AG08396 (cell line): Measurements from ENCODE around the gene UBE4A.
A peak's percentile ranks its signal among the peaks of the same experiment; 100 is the strongest.
"Not testable (repeated sequence)": the region's sequence is repeated elsewhere in the genome, so short reads cannot be mapped to it uniquely, and the experiment has no call there.

Experiments used
- DNase-seq: peaks from one replicate; pipeline ENCODE4 v3.0.0; 2012; ENCODE audit warnings: low spot score, mixed read lengths

The UBE4A gene

GRCh38 chr11:118401151-118401879 lies 41.9 kb downstream of the UBE4A start, which contains the start of gene ATP5MG:
ATP5MG (plus strand) TSS chr11:118401606; CDS start chr11:118401666, 60 bp downstream.
- DNase-seq, result peak; percentile 91

- peak; percentile 79 for DNase-seq
Observed at GRCh38 chr11:118401880-118402590, 42.6 kb downstream of the UBE4A start.

GRCh38 chr11:118402594-118402993 lies 43.2 kb downstream of the UBE4A start:
- not testable (repeated sequence) for DNase-seq

- no peak for DNase-seq
Observed at GRCh38 chr11:118406599-118407166, 47.3 kb downstream of the UBE4A start.

GRCh38 chr11:118410055-118410745 lies 50.8 kb downstream of the UBE4A start:
- no peak for DNase-seq

- no peak for DNase-seq
Observed at GRCh38 chr11:118411530-118411929, 52.1 kb downstream of the UBE4A start.

GRCh38 chr11:118412921-118413320 lies 53.5 kb downstream of the UBE4A start:
- DNase-seq, result no peak

- no peak for DNase-seq
Observed at GRCh38 chr11:118415062-118415738, 55.8 kb downstream of the UBE4A start.

GRCh38 chr11:118415739-118416068 lies 56.3 kb downstream of the UBE4A start:
- peak; percentile 88 for DNase-seq

- DNase-seq, result not testable (repeated sequence)
Observed at GRCh38 chr11:118416900-118417299, 57.5 kb downstream of the UBE4A start.

- no peak for DNase-seq
Observed at GRCh38 chr11:118417801-118418200, 58.4 kb downstream of the UBE4A start.

- DNase-seq, result no peak
Observed at GRCh38 chr11:118418766-118419165, 59.4 kb downstream of the UBE4A start.

GRCh38 chr11:118427707-118428106 lies 68.3 kb downstream of the UBE4A start:
- no peak for DNase-seq

GRCh38 chr11:118430956-118431355 lies 71.6 kb downstream of the UBE4A start:
- DNase-seq, result no peak

GRCh38 chr11:118434123-118434552 lies 74.7 kb downstream of the UBE4A start:
- no peak for DNase-seq

GRCh38 chr11:118434553-118435289 lies 75.3 kb downstream of the UBE4A start:
- peak; percentile 27 for DNase-seq

- DNase-seq, result peak; percentile 39
Observed at GRCh38 chr11:118435290-118435892, 76.0 kb downstream of the UBE4A start.

GRCh38 chr11:118435893-118436624 lies 76.7 kb downstream of the UBE4A start, which contains the start of gene KMT2A:
KMT2A (plus strand) TSS chr11:118436492; CDS start chr11:118436513, 21 bp downstream.
- DNase-seq, result peak; percentile 96

GRCh38 chr11:118436639-118437207 lies 77.3 kb downstream of the UBE4A start:
- DNase-seq, result no peak
